NCI-H2029 (cell line): ENCODE measurements around the gene PTPRZ1.

Source experiments
- DNase-seq: peaks from one replicate; lab custom pipeline; 2025; lab: John Stamatoyannopoulos, UW

The PTPRZ1 gene

DNA sequence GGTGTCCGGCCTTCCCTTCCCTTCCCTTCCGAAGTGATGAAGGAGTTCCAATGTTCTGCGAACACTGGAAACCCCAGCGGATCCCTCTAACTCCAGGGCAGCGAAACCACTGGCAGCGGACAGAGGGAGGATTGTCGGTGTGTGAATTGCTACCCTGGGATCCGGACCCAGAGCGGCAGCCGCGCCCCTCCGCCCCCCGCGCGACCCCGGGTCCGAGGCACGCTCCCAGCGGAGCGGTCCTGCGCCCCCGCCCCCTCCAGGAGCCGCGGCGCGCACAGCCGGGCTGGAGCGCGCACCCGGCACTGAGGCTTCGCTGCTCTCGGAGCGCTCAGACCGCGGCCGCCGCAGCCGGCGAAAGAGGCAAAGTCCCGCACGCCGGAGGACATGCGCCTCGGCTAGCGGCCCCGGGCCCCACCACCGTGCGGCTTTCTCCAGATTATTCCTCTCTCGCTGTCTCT, at the start of gene PTPRZ1:
PTPRZ1 (plus strand) TSS at position 331 of the 458 bp plus-strand sequence. CDS start 339 bp downstream, outside the sequence.
- DNase-seq = peak; percentile 34

DNA sequence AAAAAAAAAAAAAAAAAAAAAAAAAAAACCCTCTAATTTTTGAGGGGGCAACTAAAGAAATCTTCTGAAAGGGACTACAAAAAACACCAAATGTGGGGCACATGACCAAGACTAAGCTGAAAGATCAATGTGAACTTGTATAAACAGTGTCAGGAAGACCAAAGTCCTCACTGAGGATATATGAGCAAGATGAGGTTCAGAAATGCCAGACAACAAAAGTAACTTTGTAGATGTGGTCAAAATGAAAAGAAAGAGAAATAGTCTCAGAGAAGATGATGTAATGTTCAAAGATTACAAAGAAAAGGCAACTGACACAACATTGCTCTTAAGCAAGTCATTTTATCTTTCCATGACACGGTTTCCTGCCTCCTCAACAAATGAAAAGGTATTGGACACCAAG, 48.7 kb upstream of the PTPRZ1 start:
- DNase-seq = no peak

GRCh38 chr7:121831351-121831750, 41.6 kb upstream of the PTPRZ1 start:
- no peak for DNase-seq

GRCh38 chr7:121831801-121832200, 41.2 kb upstream of the PTPRZ1 start:
- no peak for DNase-seq

- peak; percentile 11 for DNase-seq
These were observed 40.6 kb upstream of the PTPRZ1 start for GRCh38 chr7:121832347-121832746.

GRCh38 chr7:121833991-121834390, 39.0 kb upstream of the PTPRZ1 start:
- no peak for DNase-seq

DNA sequence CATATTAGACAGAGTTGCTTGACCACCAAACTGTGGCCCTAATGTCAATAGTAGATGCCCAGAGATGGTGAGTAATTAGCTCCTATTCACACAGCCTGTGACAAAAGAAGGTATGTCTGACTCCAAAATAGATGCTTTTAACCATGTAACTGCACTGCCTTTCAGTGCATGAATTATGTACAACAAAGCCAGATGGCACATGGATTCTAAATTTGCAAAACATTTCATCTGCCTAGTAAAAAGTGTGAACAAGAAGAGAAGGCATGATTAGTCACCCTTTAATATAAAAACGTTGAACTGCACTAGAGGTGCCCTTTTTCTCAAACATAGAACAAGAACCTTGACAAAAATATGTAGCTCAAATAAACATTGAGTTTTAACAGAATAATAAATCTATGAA, 35.5 kb upstream of the PTPRZ1 start:
- DNase-seq = no peak

GRCh38 chr7:121847041-121847440, 25.9 kb upstream of the PTPRZ1 start:
- no peak for DNase-seq

DNA sequence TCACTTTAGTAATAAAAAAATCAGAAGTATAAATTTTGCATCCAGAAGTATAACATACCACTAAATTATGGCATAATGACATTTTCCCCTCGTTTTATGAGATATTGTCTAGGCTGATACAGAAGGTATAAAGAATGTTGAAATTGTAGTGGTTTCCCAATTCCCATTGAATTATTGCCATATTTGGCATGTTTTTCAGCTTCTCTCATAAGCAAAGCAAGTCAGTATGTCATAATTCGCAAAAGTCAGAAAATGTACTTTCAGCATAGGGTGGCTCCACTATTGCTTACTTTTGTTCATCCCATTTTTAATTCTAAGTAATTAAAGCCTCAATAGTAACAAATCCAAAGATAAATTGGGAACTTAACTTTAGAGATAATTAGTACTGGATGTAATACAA, 19.7 kb upstream of the PTPRZ1 start:
- no peak for DNase-seq

- DNase-seq = no peak
These were observed 12.0 kb upstream of the PTPRZ1 start for GRCh38 chr7:121860953-121861352.

- DNase-seq = no peak
These were observed 10.4 kb upstream of the PTPRZ1 start for GRCh38 chr7:121862591-121862990.

GRCh38 chr7:121871188-121871587, 1.8 kb upstream of the PTPRZ1 start:
- no peak for DNase-seq

- peak; percentile 6 for DNase-seq
These were observed 581 bp downstream of the PTPRZ1 start for GRCh38 chr7:121873289-121874194.

- no peak for DNase-seq
These were observed 1.3 kb downstream of the PTPRZ1 start for GRCh38 chr7:121874298-121874697.

DNA sequence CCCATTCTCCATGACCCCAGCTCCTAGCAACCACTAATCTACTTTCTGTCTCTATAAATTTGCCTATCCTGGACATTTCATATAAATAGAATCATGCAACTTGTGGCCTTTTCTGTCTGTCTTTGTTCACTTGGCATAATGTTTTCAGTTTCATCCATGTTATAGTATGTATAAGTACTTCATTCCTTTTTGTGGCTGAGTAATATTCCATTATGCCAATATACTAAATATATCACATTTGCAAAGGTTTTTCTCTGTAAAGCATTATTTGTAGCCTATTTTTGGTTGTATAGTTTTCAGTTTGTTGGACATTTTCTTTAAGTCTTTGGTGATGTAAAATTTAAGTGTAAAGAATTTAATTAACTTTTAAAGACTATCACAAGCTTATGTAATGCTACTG, 2.2 kb downstream of the PTPRZ1 start:
- no peak for DNase-seq

- DNase-seq = no peak
These were observed 3.9 kb downstream of the PTPRZ1 start for GRCh38 chr7:121876656-121877500.

GRCh38 chr7:121878918-121879464, 6.0 kb downstream of the PTPRZ1 start:
- DNase-seq = no peak

DNA sequence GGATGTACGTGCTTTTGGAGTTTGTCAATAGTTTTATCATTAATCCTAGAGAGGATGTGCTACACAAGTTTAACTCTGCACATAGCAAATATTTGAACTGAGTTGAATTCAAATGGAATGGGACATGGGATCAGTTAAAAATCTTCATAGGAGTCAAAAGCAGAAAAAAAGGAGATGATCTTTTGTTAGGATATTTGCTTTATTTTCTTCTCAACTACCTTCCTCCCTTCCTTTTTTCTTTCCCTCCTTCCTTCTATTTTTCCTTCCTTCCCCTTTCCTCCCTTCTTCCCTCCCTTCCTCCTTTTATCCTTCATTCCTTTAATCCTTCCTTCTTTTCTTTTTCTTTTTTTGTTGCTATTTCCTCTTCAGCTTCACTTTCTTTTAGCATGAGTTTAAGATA, 6.6 kb downstream of the PTPRZ1 start:
- DNase-seq = no peak

GRCh38 chr7:121882731-121883130, 9.8 kb downstream of the PTPRZ1 start:
- no peak for DNase-seq

- DNase-seq = no peak
These were observed 12.4 kb downstream of the PTPRZ1 start for GRCh38 chr7:121885166-121885920.

- no peak for DNase-seq
These were observed 14.7 kb downstream of the PTPRZ1 start for GRCh38 chr7:121887634-121888033.

DNA sequence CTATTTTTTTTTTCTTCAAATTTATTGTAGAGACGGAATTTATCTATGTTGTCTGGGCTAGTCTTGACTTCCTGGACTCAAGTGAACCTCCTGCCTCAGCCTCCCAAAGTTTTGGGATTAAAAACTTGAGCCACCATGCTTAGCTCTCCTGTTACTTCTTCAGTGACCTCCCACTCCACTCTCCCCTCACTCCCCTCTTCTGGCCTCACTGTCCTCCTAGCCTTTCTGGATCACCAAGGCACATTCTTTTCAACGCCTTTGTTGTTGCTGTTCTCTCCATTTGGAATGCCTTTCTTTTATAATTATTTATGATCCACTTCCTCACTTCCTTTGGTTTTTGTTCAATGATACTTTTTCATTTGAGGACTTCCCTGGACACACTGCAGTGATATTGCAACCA, 17.9 kb downstream of the PTPRZ1 start:
- no peak for DNase-seq
